Stimulated activated CD8-positive, alpha-beta memory T cell treated with anti-CD3 and anti-CD28 coated beads, Interleukin-7, amount 100 ng/mL, for 1 hour (primary cell): ENCODE data around the gene S1PR3.

ENCODE experiments used
- DNase-seq, 2 donors: peaks; one replicate each; pipeline ENCODE4 v3.0.0-alpha.2; 2020; ENCODE audit warnings: low read depth in 2 of 2

S1PR3 gene

GRCh38 chr9:88993327-88993726, 2.1 kb downstream of the S1PR3 start:
- DNase-seq = no peak

GRCh38 chr9:88993871-88994460, 2.7 kb downstream of the S1PR3 start:
- no peak for DNase-seq

GRCh38 chr9:88994469-88995199, 3.4 kb downstream of the S1PR3 start:
- no peak for DNase-seq

- no peak for DNase-seq
These were observed 3.9 kb downstream of the S1PR3 start for GRCh38 chr9:88995200-88995577.

GRCh38 chr9:88995627-88996026, 4.4 kb downstream of the S1PR3 start:
- no peak for DNase-seq

- no peak for DNase-seq
These were observed 5.0 kb downstream of the S1PR3 start for GRCh38 chr9:88996046-88996920.

- DNase-seq = no peak
These were observed 5.6 kb downstream of the S1PR3 start for GRCh38 chr9:88996921-88997235.

- no peak for DNase-seq
These were observed 6.4 kb downstream of the S1PR3 start for GRCh38 chr9:88997646-88998045.

- DNase-seq = no peak
These were observed 7.2 kb downstream of the S1PR3 start for GRCh38 chr9:88998503-88998902.

- no peak for DNase-seq
These were observed 7.6 kb downstream of the S1PR3 start for GRCh38 chr9:88998911-88999310.

GRCh38 chr9:89000371-89000781, 9.1 kb downstream of the S1PR3 start:
- no peak for DNase-seq

- DNase-seq = peak; percentile 32 to 55
These were observed 10.0 kb downstream of the S1PR3 start for GRCh38 chr9:89000973-89001916.

GRCh38 chr9:89001917-89002540, 10.8 kb downstream of the S1PR3 start:
- DNase-seq = no peak

GRCh38 chr9:89002987-89003386, 11.7 kb downstream of the S1PR3 start:
- no peak for DNase-seq

GRCh38 chr9:89005323-89005722, 14.1 kb downstream of the S1PR3 start:
- DNase-seq = no peak

GRCh38 chr9:89006267-89006666, 15.0 kb downstream of the S1PR3 start:
- no peak for DNase-seq

GRCh38 chr9:89006996-89007967, 16.0 kb downstream of the S1PR3 start:
- DNase-seq = no peak

- DNase-seq = no peak
These were observed 16.9 kb downstream of the S1PR3 start for GRCh38 chr9:89008055-89008743.

GRCh38 chr9:89008744-89009545, 17.7 kb downstream of the S1PR3 start:
- no peak for DNase-seq
